ENCODE results near the gene HS6ST2.

- TF ChIP-seq, protein P1, sequence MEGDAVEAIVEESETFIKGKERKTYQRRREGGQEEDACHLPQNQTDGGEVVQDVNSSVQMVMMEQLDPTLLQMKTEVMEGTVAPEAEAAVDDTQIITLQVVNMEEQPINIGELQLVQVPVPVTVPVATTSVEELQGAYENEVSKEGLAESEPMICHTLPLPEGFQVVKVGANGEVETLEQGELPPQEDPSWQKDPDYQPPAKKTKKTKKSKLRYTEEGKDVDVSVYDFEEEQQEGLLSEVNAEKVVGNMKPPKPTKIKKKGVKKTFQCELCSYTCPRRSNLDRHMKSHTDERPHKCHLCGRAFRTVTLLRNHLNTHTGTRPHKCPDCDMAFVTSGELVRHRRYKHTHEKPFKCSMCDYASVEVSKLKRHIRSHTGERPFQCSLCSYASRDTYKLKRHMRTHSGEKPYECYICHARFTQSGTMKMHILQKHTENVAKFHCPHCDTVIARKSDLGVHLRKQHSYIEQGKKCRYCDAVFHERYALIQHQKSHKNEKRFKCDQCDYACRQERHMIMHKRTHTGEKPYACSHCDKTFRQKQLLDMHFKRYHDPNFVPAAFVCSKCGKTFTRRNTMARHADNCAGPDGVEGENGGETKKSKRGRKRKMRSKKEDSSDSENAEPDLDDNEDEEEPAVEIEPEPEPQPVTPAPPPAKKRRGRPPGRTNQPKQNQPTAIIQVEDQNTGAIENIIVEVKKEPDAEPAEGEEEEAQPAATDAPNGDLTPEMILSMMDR (IDR thresholded peaks at IDR 0.05), result no peak
- no peak for TF ChIP-seq POLR2A (IDR thresholded peaks at IDR 0.05)
Observed at GRCh38 chrX:132668178-132668577, 290.3 kb downstream of the HS6ST2 start.
